ENCODE data around the gene CCDC30. TPM values are rescaled to one million over a fixed set of nuclear protein-coding genes. Genes with fewer than 3 reads are reported as not detected.

CCDC30 gene
- total and polyA plus RNA-seq, 9 of the 15 experiments (the other 6 are each of a cell fraction or from before 2014, with no cell fraction given): 0.05 to 0.91 (median 0.24) TPM

DNA sequence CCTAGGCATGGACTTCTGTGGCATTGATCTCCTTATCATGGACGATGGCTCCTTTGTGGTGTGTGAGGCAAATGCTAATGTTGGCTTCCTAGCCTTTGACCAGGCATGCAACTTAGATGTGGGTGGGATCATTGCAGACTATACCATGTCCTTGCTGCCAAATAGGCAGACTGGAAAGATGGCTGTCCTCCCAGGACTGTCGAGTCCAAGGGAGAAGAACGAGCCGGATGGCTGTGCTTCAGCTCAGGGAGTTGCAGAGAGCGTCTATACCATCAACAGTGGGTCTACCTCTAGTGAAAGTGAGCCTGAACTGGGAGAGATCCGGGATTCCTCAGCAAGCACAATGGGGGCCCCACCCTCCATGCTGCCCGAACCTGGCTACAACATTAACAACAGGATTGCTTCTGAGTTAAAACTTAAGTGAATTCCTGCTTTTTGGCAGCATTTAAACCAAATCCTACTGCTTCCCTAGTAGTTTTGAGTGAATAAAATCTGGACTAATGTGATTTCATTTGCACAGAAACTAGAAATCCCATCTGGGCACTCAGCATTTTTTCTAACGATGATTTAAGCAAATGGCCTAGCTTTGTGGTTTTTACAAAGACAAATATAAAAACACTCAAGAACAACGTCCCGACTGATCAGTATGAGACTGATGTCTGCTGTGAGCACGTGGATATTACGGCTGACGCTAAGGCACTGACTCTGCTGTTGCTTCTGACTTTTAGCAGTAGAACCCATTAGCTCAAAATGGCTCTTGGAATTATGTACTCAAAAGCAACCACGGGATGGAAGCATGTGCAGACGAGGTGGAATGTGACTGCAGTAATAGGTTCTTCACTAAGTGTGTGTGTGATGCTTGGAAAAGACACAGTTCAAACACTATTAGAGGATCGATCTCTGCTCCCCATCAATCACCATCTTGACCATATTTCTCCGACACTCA lies 48.3 kb upstream of the CCDC30 start:
- no peak overlapping the region for H3K27ac ChIP-seq (ENCODE audit: extremely low read depth, low read depth, low read length)
- in situ Hi-C loops (cut with MboI): no loop called here
- ChIA-PET POLR2A (interaction anchor here (0.6 to 1.1 kb wide), 2 partner anchors 12 to 64 kb away, joined by 3 read pairs; no protein-coding TSS in a partner anchor), CTCF (ENCODE audit: low intra/inter-chr PET ratio) (no interaction called here)
- TF ChIP-seq KDM1A (IDR thresholded peaks at IDR 0.05): no peak
- TF ChIP-seq, protein P1, sequence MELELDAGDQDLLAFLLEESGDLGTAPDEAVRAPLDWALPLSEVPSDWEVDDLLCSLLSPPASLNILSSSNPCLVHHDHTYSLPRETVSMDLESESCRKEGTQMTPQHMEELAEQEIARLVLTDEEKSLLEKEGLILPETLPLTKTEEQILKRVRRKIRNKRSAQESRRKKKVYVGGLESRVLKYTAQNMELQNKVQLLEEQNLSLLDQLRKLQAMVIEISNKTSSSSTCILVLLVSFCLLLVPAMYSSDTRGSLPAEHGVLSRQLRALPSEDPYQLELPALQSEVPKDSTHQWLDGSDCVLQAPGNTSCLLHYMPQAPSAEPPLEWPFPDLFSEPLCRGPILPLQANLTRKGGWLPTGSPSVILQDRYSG (tag; conservative IDR thresholded peaks at IDR 0.05; ENCODE audit: low read depth): no peak
- no peak for TF ChIP-seq FOSL1 (tag; conservative IDR thresholded peaks at IDR 0.05)
- no peak for TF ChIP-seq SAFB (IDR thresholded peaks at IDR 0.05; ENCODE audit: borderline replicate concordance, low read depth, low read length)
- TF ChIP-seq THAP7 (CRISPR knock-in tag; IDR thresholded peaks at IDR 0.05): no peak
- no peak for TF ChIP-seq SRSF7 (optimal IDR thresholded peaks at IDR 0.05; ENCODE audit: low read depth, low read length)
- TF ChIP-seq YBX1 (IDR thresholded peaks at IDR 0.05): no peak
- no peak for TF ChIP-seq HDGF (IDR thresholded peaks at IDR 0.05)
- no peak for TF ChIP-seq CHD1 (IDR thresholded peaks at IDR 0.05; ENCODE audit: low read length)
- TF ChIP-seq RFX7 (CRISPR knock-in tag; IDR thresholded peaks at IDR 0.05): no peak
- no peak for TF ChIP-seq ASH1L (IDR thresholded peaks at IDR 0.05; ENCODE audit: borderline replicate concordance, low read depth, partially characterized antibody)
- TF ChIP-seq THRAP3 (IDR thresholded peaks at IDR 0.05; ENCODE audit: borderline replicate concordance): no peak
- no peak overlapping the region for H3K4me2 ChIP-seq (ENCODE audit: insufficient read depth, low read length)
- DNase-seq (ENCODE audit: extremely low read depth in 1 of 4, low spot score in 3 of 4) (no peak), ATAC-seq (no peak), FAIRE-seq (no peak)
- H3K27me3 ChIP-seq (ENCODE audit: control insufficient read depth in 2 of 2, insufficient read depth in 2 of 2, low read length in 2 of 2): peaks cover 32 to 36% of the 10 kb centered on the region in 2 experiments
- H2AFZ ChIP-seq (ENCODE audit: low read depth, low read length): no peak overlapping the region
- H3K36me3 ChIP-seq (ENCODE audit: control insufficient read depth, insufficient read depth, low read length): no peaks in the 10 kb centered on the region
- H3K4me3 ChIP-seq: no peak overlapping the region
- no peak overlapping the region for H3K9ac ChIP-seq (ENCODE audit: insufficient read depth in 1 of 2, low read depth in 2 of 2, low read length in 2 of 2)
- BruUV-seq (replicated peaks): no TSS peak
- no peaks in the 10 kb centered on the region for H4K20me1 ChIP-seq (replicated peaks; ENCODE audit: control insufficient read depth, insufficient read depth, low read length)
- no peaks in the 10 kb centered on the region for H3K9me1 ChIP-seq (ENCODE audit: control insufficient read depth, insufficient read depth, low read length)
- intact Hi-C loops (cut with micrococcal nuclease): no loop called here
- no peaks in the 10 kb centered on the region for H3K4me1 ChIP-seq (replicated peaks in 1 of 2; ENCODE audit: control insufficient read depth in 2 of 2, insufficient read depth in 2 of 2, low read length in 2 of 2)
- no peaks in the 10 kb centered on the region for H3K79me2 ChIP-seq (ENCODE audit: control insufficient read depth, insufficient read depth, low read length)
- WGBS (ENCODE audit: insufficient coverage, low coverage, missing lambda C conversion rate): 1% methylated on average over 17 of the region's 17 CpGs
- H3K9me3 ChIP-seq (replicated peaks; ENCODE audit: control insufficient read depth, insufficient read depth, low read depth, low read length): no peaks in the 10 kb centered on the region
